Measurements from ENCODE around the gene MMP20.

The MMP20 gene

GRCh38 chr11:102534261-102534872 is 90.8 kb downstream of the MMP20 start:
- in situ Hi-C loops (cut with MboI; ENCODE audit: low pct_unique_long_range_greater_than_20kb, low sequenced_read_pairs, unreplicated experiment) = no loop called here
- peak; percentile 28 for DNase-seq (ENCODE audit: low spot score)
- peak; percentile 35 for TF ChIP-seq CTCF (IDR thresholded peaks at IDR 0.05; ENCODE audit: extremely low read depth, insufficient read depth, missing control alignments)

GRCh38 chr11:102530558-102530957 is 94.6 kb downstream of the MMP20 start, which contains the start of gene MMP7:
Gene MMP7 (minus strand): TSS chr11:102530747. CDS start chr11:102530700, 47 bp downstream.
- in situ Hi-C loops (cut with MboI; ENCODE audit: low pct_unique_long_range_greater_than_20kb, low sequenced_read_pairs, unreplicated experiment) = no loop called here
- DNase-seq (ENCODE audit: low spot score) = peak; percentile 17
- no peak for TF ChIP-seq CTCF (IDR thresholded peaks at IDR 0.05; ENCODE audit: extremely low read depth, insufficient read depth, missing control alignments)

GRCh38 chr11:102528618-102529017 is 96.5 kb downstream of the MMP20 start:
- no peak for DNase-seq (ENCODE audit: low spot score)
- in situ Hi-C loops (cut with MboI; ENCODE audit: low pct_unique_long_range_greater_than_20kb, low sequenced_read_pairs, unreplicated experiment) = no loop called here
- TF ChIP-seq CTCF (IDR thresholded peaks at IDR 0.05; ENCODE audit: extremely low read depth, insufficient read depth, missing control alignments) = no peak

GRCh38 chr11:102527684-102528083 is 97.4 kb downstream of the MMP20 start:
- in situ Hi-C loops (cut with MboI; ENCODE audit: low pct_unique_long_range_greater_than_20kb, low sequenced_read_pairs, unreplicated experiment) = no loop called here
- TF ChIP-seq CTCF (IDR thresholded peaks at IDR 0.05; ENCODE audit: extremely low read depth, insufficient read depth, missing control alignments) = no peak
- DNase-seq (ENCODE audit: low spot score) = no peak

GRCh38 chr11:102527041-102527440 is 98.1 kb downstream of the MMP20 start:
- DNase-seq (ENCODE audit: low spot score) = no peak
- in situ Hi-C loops (cut with MboI; ENCODE audit: low pct_unique_long_range_greater_than_20kb, low sequenced_read_pairs, unreplicated experiment) = no loop called here
- no peak for TF ChIP-seq CTCF (IDR thresholded peaks at IDR 0.05; ENCODE audit: extremely low read depth, insufficient read depth, missing control alignments)

All from GM13977 (cell line).